CD4-positive, alpha-beta T cell treated with Interferon alpha-2 for 1 hour (primary cell): Measurements from ENCODE around the gene ATG7.

ENCODE experiments used
- DNase-seq, 2 donors: peaks; one replicate each; pipeline ENCODE4 v3.0.0-alpha.2; 2020 to 2022

Gene ATG7

GRCh38 chr3:11602886-11603527, 330.8 kb downstream of the ATG7 start:
- DNase-seq: no peak

DNA sequence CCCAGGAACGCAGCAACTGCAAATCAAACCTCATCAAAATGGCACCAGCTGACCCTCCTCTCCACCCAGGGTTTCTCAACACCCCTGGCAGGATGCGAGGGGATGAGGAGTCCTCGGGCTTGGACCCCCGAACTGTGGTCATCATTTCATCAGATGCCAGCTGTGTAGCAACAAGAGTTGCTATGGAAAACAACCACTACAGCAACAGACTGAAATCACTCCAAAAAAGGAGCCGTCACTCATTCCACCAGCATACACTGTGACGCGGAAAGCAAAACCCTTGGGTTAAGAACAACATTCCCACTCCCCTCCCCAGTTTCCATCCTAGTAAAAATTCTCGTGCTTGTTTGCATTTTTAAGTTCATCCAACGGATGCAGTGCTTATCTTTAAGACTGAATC, 331.4 kb downstream of the ATG7 start:
- DNase-seq: no peak

GRCh38 chr3:11604139-11604892, 332.1 kb downstream of the ATG7 start:
- no peak for DNase-seq

- DNase-seq: no peak
Observed at GRCh38 chr3:11605398-11605797, 333.2 kb downstream of the ATG7 start.

- DNase-seq: no peak
Observed at GRCh38 chr3:11606090-11606784, 334.0 kb downstream of the ATG7 start.

- DNase-seq: no peak
Observed at GRCh38 chr3:11606865-11607440, 334.8 kb downstream of the ATG7 start.
